Stimulated activated CD8-positive, alpha-beta memory T cell treated with anti-CD3 and anti-CD28 coated beads, Interleukin-12 subunit alpha, Interleukin-12 subunit beta, amount 100 ng/mL, for 1 hour (primary cell): ENCODE measurements around the gene KRT8.
A peak's percentile ranks its signal among the peaks of the same experiment; 100 is the strongest.
"Not testable (repeated sequence)": the region's sequence is repeated elsewhere in the genome, so short reads cannot be mapped to it uniquely, and the experiment has no call there.

ENCODE experiments used
- DNase-seq: peaks from one replicate; pipeline ENCODE4 v3.0.0-alpha.2; 2020; ENCODE audit warnings: low read depth

KRT8 gene

DNA sequence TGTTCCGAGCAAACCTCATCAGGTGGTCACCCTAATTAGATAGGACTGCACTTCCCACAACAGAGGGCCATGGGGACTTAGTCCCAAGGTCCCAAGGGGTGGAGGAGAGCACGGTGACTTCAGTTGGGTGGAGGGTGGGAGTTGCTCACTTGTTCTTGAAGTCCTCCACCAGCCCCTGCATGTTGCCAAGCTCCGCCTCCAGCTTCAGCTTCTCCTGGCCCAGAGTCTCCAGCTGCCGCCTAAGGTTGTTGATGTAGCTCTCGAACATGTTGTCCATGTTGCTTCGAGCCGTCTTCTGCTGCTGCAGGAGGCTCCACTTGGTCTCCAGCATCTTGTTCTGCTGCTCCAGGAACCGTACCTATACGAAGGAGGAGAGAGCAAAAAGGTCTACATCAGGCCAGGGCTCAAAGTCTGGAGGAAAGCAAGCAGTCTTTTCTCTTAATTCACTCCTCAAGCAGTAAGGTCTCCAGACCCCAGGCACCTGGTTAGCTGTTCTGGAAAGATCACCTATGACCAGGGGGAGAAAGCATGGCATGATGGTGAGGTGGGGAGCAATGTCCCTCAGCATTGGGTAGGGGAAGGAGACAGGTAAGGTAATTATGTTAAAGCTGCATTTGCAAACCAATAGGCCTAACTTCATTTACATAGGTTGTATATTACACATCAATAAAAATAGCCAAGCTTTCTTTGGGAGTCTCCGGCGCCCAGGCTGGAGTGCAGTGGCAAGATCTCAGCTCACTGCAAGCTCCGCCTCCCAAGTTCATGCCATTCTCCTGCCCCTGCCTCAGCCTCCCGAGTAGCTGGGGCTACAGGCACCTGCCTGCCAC, 2.9 kb downstream of the KRT8 start:
- DNase-seq = no peak

DNA sequence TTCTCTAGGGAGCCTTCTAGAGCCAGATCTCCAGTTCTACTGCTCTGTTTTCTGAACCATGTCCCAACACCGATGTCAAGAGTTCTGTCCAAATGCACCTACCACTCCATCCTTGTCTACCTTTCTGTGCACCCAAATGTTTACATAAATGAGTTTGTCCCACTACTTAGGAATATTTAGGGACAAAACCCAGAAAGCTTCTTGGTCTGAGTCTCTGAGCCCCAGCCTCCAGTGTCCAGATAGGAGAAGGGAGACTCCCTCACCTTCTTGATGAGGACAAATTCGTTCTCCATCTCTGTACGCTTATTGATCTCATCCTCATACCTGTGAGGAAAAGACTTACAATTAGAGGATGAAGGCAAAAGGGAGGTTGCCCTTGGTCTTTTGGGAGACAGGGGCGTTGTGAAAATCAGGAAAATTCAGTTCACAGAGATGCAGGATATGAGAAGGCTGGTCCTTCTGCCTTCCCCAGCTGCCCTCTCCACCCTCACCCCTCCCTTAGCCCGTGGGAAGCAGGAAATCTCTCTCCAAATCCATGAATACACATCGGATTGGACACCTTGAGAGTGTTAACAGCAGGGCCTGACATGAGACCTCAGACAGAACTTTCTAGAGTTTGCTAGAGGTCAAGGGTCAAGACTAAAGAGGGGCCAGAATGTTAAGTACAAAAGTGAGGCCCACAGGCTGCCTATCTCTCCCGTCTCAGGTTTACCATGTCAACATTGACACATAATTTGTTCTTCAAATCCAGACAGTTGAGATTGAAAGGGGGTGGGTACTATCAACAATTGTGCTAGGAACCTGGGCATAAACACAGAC, 3.8 kb downstream of the KRT8 start:
- no peak for DNase-seq

GRCh38 chr12:52900166-52900895, 4.5 kb downstream of the KRT8 start:
- DNase-seq = no peak

DNA sequence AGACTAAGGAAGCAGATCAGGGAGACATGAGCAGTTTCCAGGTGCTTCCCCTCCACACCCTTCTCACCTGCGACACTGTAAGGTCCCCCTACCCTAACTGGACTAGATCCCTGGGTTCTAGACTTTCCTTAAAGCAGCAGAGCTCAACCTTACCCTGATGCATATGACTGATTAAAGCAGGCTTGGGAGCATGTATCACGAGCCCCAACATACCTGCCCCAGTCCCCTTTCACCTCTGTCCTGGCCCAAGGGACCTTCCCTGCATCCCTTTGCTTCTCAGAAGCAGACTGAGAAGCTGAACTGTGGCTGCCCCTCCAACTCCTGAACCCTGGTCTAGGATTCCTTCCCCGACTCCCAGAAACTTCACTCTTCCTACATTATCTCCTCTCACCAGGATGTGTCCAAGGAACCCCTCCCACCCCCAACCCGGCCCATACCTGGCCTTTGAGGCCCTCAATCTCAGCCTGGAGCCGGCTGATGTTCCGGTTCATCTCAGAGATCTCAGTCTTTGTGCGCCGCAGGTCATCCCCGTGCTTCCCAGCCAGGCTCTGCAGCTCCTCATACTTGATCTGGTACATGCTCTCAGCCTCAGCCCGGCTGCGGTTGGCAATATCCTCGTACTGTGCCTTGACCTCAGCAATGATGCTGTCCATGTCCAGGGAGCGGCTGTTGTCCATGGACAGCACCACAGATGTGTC, 5.4 kb downstream of the KRT8 start:
- DNase-seq = no peak

- DNase-seq = no peak
Measured at GRCh38 chr12:52896190-52897100, 8.4 kb downstream of the KRT8 start.

DNA sequence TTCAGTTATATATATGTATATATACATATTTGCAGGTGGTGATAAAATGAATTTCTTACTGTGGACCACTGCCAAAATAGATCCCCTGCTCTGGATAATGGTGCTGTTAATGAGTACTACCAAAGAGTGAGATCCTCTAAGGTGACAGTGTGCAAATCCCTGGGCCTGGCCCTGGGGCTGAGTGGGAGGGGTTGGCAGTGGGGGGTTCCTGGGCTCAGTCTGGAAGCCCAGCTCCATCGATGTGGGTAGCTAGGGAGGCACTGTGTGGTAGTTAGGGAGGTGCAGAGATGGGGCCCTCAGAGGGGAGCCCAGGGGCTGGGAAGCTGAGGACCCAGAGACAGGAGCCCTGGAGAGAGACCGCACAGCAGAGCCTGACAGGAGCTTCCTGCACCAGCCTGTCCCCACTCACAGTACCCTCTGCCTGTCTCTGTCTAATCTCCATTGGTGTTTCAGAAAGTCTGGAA, 9.1 kb downstream of the KRT8 start:
- no peak for DNase-seq

DNA sequence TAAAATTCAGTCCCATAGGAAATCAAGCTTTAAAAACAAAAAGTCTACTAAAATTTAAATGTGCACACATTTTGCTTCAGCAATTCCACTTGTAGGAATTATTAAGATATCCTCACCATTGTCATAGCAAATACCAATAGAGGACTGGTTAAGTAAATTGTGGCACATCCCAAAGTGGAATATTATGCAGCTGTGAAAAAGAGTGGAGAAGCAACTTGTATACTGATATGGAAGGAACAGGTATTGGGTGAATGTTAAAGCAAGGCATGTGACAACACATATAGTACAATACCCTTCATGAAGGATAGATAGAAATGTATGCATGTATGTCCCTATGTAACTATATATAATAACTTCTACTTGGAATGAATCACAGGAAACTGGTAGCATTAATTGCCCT, 11.9 kb downstream of the KRT8 start:
- DNase-seq = no peak

GRCh38 chr12:52892207-52892852, 12.5 kb downstream of the KRT8 start:
- DNase-seq = no peak

DNA sequence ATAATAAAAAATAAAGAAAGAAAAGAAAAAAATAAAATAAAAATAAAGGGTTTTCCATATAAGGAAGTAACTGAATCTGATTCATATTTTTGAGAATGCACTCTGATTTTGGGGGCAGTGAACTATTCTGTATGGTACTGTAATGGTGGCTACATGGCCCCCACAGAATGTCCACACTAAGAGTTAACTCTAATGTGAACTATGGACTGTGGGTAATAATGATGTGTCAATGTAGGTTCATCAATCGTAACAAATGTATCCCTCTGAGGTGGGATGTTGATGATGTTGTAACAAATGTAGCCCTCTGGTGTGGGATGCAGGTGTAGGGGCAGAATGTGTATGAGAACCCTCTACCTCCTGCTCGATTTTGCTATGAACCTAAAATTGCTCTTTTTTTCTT, 13.8 kb downstream of the KRT8 start:
- no peak for DNase-seq

- no peak for DNase-seq
Measured at GRCh38 chr12:52890417-52890816, 14.5 kb downstream of the KRT8 start.

GRCh38 chr12:52884526-52885293, 20.2 kb downstream of the KRT8 start:
- peak; percentile 75 for DNase-seq

GRCh38 chr12:52880499-52880898, 24.4 kb downstream of the KRT8 start:
- DNase-seq = not testable (repeated sequence)

DNA sequence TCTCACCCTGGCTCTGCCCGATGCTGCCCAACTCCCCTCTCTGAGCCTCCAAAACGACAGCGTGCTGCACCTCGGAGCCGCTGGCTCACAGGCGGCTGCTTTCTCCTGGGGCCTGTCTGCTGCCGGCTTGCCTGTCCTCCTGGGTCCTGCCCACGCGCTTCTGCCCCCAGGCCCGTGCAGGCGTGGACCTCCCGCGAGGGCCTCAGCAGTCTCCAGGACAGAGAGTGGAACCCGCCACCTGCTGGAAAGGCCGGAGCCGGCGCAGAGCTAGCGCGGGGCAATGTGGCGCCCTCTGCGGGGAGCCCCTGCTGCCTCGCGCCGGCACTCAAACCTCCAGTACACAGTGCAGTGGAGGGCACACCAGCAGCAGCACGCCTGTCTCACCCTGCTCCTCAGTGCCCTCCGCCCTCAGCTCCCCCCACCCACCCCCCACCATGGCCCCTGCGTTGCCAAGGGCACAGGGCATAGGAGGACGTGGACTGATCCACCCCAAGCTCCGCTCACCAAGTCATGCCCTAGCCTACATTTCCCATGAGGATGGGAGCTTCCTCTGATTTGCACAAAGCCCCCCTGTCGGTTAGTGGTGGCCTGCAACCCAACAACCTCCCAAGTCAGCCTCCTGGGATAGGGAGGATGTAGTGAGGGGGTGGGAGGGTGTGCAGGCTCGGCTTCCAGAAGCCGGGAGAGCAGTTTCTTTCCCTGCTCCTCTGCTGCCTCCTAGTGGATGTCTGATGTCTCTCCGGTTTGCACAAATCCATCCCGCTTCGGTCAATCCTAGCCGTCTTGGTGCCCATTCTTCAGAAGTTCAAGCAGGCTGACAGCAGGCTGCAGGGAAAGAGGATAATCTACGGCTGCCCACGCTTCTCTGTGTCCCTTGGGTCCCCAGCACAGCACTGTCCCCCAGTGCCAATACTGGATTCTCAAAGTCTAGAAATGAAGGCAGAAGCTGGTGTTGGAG, 25.2 kb downstream of the KRT8 start:
- DNase-seq = peak; percentile 49

GRCh38 chr12:52878507-52879393, 26.1 kb downstream of the KRT8 start:
- no peak for DNase-seq

DNA sequence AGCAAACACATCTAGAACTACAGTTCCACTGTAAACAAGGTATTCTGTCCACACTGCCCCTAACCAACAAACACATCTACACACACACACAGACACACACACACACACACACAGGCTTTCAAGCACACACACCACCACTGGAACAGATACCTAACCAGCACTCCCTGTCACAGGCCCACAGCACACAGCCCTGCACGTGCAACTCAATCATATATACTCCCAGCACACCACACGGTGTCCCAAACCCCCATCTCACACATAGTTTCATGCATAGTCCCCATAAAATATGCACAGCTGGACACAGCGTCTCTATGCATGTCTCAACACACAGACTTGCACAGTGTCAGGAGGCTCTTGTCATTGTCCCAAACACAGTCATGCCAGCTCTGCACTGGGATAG, 27.6 kb downstream of the KRT8 start:
- no peak for DNase-seq

DNA sequence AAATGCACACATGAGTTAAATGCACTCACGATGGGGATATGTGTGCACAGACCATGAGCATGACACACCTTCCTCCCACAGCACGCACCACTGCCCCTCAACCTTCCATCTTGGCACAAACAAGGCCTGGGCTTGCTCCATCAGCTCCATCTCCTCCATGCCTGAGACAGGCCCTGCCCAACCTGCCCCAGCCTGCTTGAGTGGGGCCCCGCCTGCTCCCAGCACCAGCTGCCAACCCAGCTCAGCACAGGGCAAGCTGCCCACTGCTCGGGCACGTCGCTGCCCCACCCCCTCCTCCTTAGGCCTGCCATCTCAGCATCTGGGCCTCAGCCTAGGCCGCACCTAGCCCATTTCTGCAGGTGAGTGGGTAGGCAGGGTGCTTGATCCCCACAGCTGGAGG, 28.5 kb downstream of the KRT8 start:
- DNase-seq = no peak
